H9 (cell line): Measurements from ENCODE around the gene PRPF19. TPM values are rescaled to one million over a fixed set of nuclear protein-coding genes. Genes with fewer than 3 reads are reported as not detected.

Experiments
- DNase-seq: peaks from one replicate; pipeline ENCODE4 v3.0.0-alpha.2; 2017
- H2AFZ ChIP-seq: one replicate; pipeline ENCODE4 v1.6.1; 2013; ENCODE audit warnings: mild to moderate bottlenecking, low read length, control low read depth, moderate library complexity
- H2AK5ac ChIP-seq: 2 replicates; pipeline ENCODE4 v1.6.1; 2013; ENCODE audit warnings: low read length, control low read depth, mixed read lengths; ENCODE audit not compliant: insufficient read length
- H2BK120ac ChIP-seq: one replicate; pipeline ENCODE4 v1.6.1; 2013; ENCODE audit warnings: low read depth, mild to moderate bottlenecking, low read length, control low read depth, inconsistent platforms; ENCODE audit not compliant: poor library complexity, severe bottlenecking
- H2BK12ac ChIP-seq: 2 replicates; pipeline ENCODE4 v1.6.1; 2013; ENCODE audit warnings: low read length, control low read depth, mixed read lengths, low read depth; ENCODE audit not compliant: insufficient read length
- H2BK15ac ChIP-seq: 2 replicates; pipeline ENCODE4 v1.6.1; 2013; ENCODE audit warnings: low read depth, low read length, control low read depth
- H2BK20ac ChIP-seq: one replicate; pipeline ENCODE4 v1.6.1; 2013; ENCODE audit warnings: low read depth, mild to moderate bottlenecking, low read length, control low read depth, inconsistent platforms; ENCODE audit not compliant: poor library complexity, severe bottlenecking
- H2BK5ac ChIP-seq: 2 replicates; pipeline ENCODE4 v1.6.1; 2013; ENCODE audit warnings: low read length, control low read depth, mixed read lengths; ENCODE audit not compliant: insufficient read length
- H3K14ac ChIP-seq: 2 replicates; pipeline ENCODE4 v1.6.1; 2013; ENCODE audit warnings: low read length, control low read depth; ENCODE audit not compliant: insufficient read depth
- H3K18ac ChIP-seq: 2 replicates; pipeline ENCODE4 v1.6.1; 2013; ENCODE audit warnings: low read depth, mild to moderate bottlenecking, mixed read lengths, low read length, control low read depth; ENCODE audit not compliant: insufficient read length
- H3K23ac ChIP-seq: 2 replicates; pipeline ENCODE4 v1.6.1; 2013; ENCODE audit warnings: low read length, control low read depth, mixed read lengths, low read depth; ENCODE audit not compliant: insufficient read length
- H3K23me2 ChIP-seq: 2 replicates; pipeline ENCODE4 v1.6.1; 2013; ENCODE audit warnings: low read depth, mild to moderate bottlenecking, mixed read lengths, low read length, control low read depth; ENCODE audit not compliant: insufficient read length, poor library complexity, severe bottlenecking
- H3K27ac ChIP-seq: 2 replicates; pipeline ENCODE4 v1.5.1; 2013; ENCODE audit warnings: low read length, control low read depth, mixed read lengths, low read depth; ENCODE audit not compliant: insufficient read length
- H3K27me3 ChIP-seq: 2 replicates; pipeline ENCODE4 v1.6.1; 2013; ENCODE audit warnings: low read length, control low read depth, inconsistent platforms; ENCODE audit not compliant: insufficient read depth
- H3K4ac ChIP-seq: 2 replicates; pipeline ENCODE4 v1.6.1; 2013; ENCODE audit warnings: low read depth, mild to moderate bottlenecking, control low read depth, inconsistent platforms, low read length, moderate library complexity
- H3K4me1 ChIP-seq: 2 replicates; pipeline ENCODE4 v1.6.1; 2013; ENCODE audit warnings: low read length, control low read depth, inconsistent platforms; ENCODE audit not compliant: insufficient read depth
- H3K4me2 ChIP-seq: 2 replicates; pipeline ENCODE4 v1.6.1; 2013; ENCODE audit warnings: low read length, control low read depth, mixed read lengths; ENCODE audit not compliant: insufficient read length, insufficient read depth
- H3K56ac ChIP-seq: 2 replicates; pipeline ENCODE4 v1.6.1; 2013; ENCODE audit warnings: low read depth, mild to moderate bottlenecking, mixed read lengths, low read length, control low read depth; ENCODE audit not compliant: insufficient read length
- H3K79me1 ChIP-seq: 2 replicates; pipeline ENCODE4 v1.6.1; 2013; ENCODE audit warnings: low read depth, mild to moderate bottlenecking, moderate library complexity, low read length, control low read depth, inconsistent platforms; ENCODE audit not compliant: insufficient read depth, poor library complexity, severe bottlenecking
- H3K79me2 ChIP-seq: 2 replicates; pipeline ENCODE4 v1.6.1; 2013; ENCODE audit warnings: low read length, control low read depth, inconsistent platforms; ENCODE audit not compliant: insufficient read depth
- H3K9ac ChIP-seq: 2 replicates; pipeline ENCODE4 v1.6.1; 2013; ENCODE audit warnings: low read length, control low read depth, mixed read lengths; ENCODE audit not compliant: insufficient read length; ENCODE audit errors: extremely low read depth
- H3K9me3 ChIP-seq: one replicate; pipeline ENCODE4 v1.6.1; 2013; ENCODE audit warnings: low read depth, low read length, inconsistent platforms; ENCODE audit not compliant: control insufficient read depth
- H3T11ph ChIP-seq: one replicate; pipeline ENCODE4 v1.6.1; 2013; ENCODE audit warnings: mild to moderate bottlenecking, low read length, control low read depth, inconsistent platforms
- H4K20me1 ChIP-seq: one replicate; pipeline ENCODE4 v1.6.1; 2013; ENCODE audit not compliant: control insufficient read depth, insufficient read length, insufficient read depth
- H4K5ac ChIP-seq: 2 replicates; pipeline ENCODE4 v1.6.1; 2013; ENCODE audit warnings: low read depth, mild to moderate bottlenecking, mixed read lengths, low read length, control low read depth; ENCODE audit not compliant: insufficient read length
- H4K8ac ChIP-seq: replicated peaks from 2 replicates; pipeline ENCODE4 v1.6.1; 2013; ENCODE audit warnings: low read length, control low read depth, mixed read lengths, low read depth; ENCODE audit not compliant: insufficient read length
- H4K91ac ChIP-seq: 2 replicates; pipeline ENCODE4 v1.6.1; 2013; ENCODE audit warnings: low read depth, mild to moderate bottlenecking, moderate library complexity, mixed read lengths, low read length, control low read depth; ENCODE audit not compliant: insufficient read length
- H3K27ac Mint-ChIP-seq, 3 experiments: 2 replicates in 2 of 3; 3 replicates in 1 of 3; pipeline ENCODE4 v1.8.0; 2020 to 2021; ENCODE audit warnings: mixed read lengths in 3 of 3, mild to moderate bottlenecking in 1 of 3, moderate library complexity in 1 of 3
- H3K27me3 Mint-ChIP-seq: 2 replicates; pipeline ENCODE4 v1.8.0; 2021; ENCODE audit warnings: low read depth, mild to moderate bottlenecking, moderate library complexity, mixed read lengths
- H3K36me3 Mint-ChIP-seq, 3 experiments: 2 replicates in 2 of 3; 3 replicates in 1 of 3; pipeline ENCODE4 v1.8.0; 2020 to 2021; ENCODE audit warnings: low read depth in 3 of 3, mixed read lengths in 3 of 3; ENCODE audit not compliant: insufficient read depth in 1 of 3
- H3K4me1 Mint-ChIP-seq, 2 experiments: 2 replicates each; pipeline ENCODE4 v1.8.0; 2020; ENCODE audit warnings: mixed read lengths in 2 of 2
- H3K4me3 Mint-ChIP-seq, 2 experiments: 2 replicates in 1 of 2; 3 replicates in 1 of 2; pipeline ENCODE4 v1.8.0; 2020 to 2021; ENCODE audit warnings: mild to moderate bottlenecking in 2 of 2, mixed read lengths in 2 of 2, moderate library complexity in 1 of 2
- H3K9me3 Mint-ChIP-seq, 2 experiments: 2 replicates in 1 of 2; 3 replicates in 1 of 2; pipeline ENCODE4 v1.8.0; 2020; ENCODE audit warnings: mild to moderate bottlenecking in 2 of 2, mixed read lengths in 2 of 2, moderate library complexity in 1 of 2
- CTCF ChIP-seq: fragments of 200-600 bp; sonication (generic); conservative IDR thresholded peaks from 3 replicates; pipeline ENCODE4 v1.8.0; 2021; ENCODE audit warnings: antibody characterized with exemption, mild to moderate bottlenecking
- WGBS: extraction: QIAGEN DNeasy Blood & Tissue Kit; methylation state at CpG from one replicate; pipeline ENCODE4 v1.1.7; 2013; ENCODE audit warnings: missing lambda C conversion rate, low lambda C conversion rate, mixed read lengths; ENCODE audit not compliant: insufficient read length; ENCODE audit errors: extremely low coverage; 5-methylcytosine and 5-hydroxymethylcytosine counted together
- total RNA-seq: library from RNA; stranded (reverse); gene quantifications from 2 replicates; pipeline ENCODE4 v1.2.1, GENCODE V29; 2021

Gene PRPF19
- total RNA-seq, 1 experiment from 2014 or later = 130 TPM

- Histone ChIP-seq H2BK12ac (no peak overlapping the region), H4K20me1 (no peaks in the 10 kb centered on the region), H3K4me1 (peaks cover 2% of the 10 kb centered on the region; the same call in 1 of the 2 replicates), H4K91ac (no peak overlapping the region), H2BK20ac (no peak overlapping the region), H3K18ac (no peak overlapping the region), H3K14ac (no peak overlapping the region), H3K79me1 (no peaks in the 10 kb centered on the region), H2BK15ac (no peak overlapping the region), H2BK5ac (no peak overlapping the region), H4K5ac (no peak overlapping the region), H3K56ac (no peak overlapping the region), H4K8ac (no peak overlapping the region), H2AK5ac (no peak overlapping the region), H2AFZ (no peak overlapping the region), H3T11ph (no peak overlapping the region), H3K79me2 (no peaks in the 10 kb centered on the region), H3K9me3 (no peaks in the 10 kb centered on the region), H3K23me2 (no peaks in the 10 kb centered on the region), H3K23ac (no peak overlapping the region), H2BK120ac (no peak overlapping the region), H3K4ac (no peak overlapping the region), H3K9ac (no peak overlapping the region), H3K27ac (no peak overlapping the region), H3K27me3 (no peaks in the 10 kb centered on the region), H3K4me2 (no peak overlapping the region)
- no peaks in the 10 kb centered on the region; the same call in 1 of the 2 replicates for H3K27me3 Mint-ChIP-seq
- H3K4me1 Mint-ChIP-seq = peaks cover 9 to 10% of the 10 kb centered on the region in 2 experiments
- no peaks in the 10 kb centered on the region for H3K36me3 Mint-ChIP-seq
- no peak for DNase-seq
- no peak overlapping the region for H3K4me3 Mint-ChIP-seq
- no peak for TF ChIP-seq CTCF
- no CpG with 5 or more reads among the region's 7 CpGs for whole genome bisulfite sequencing
- peaks cover 0 to 2% of the 10 kb centered on the region in 2 experiments; a peak in 1 of 5 replicates for H3K9me3 Mint-ChIP-seq
- peak overlapping the region in 1 of 3 experiments; percentile 83; a peak in 2 of 7 replicates for H3K27ac Mint-ChIP-seq
Measured at GRCh38 chr11:60869451-60869825, 36.9 kb downstream of the PRPF19 start.
